ENCODE data around the gene OSBPL3.
"Not testable (repeated sequence)": the region's sequence is repeated elsewhere in the genome, so short reads cannot be mapped to it uniquely, and the experiment has no call there.

DNA sequence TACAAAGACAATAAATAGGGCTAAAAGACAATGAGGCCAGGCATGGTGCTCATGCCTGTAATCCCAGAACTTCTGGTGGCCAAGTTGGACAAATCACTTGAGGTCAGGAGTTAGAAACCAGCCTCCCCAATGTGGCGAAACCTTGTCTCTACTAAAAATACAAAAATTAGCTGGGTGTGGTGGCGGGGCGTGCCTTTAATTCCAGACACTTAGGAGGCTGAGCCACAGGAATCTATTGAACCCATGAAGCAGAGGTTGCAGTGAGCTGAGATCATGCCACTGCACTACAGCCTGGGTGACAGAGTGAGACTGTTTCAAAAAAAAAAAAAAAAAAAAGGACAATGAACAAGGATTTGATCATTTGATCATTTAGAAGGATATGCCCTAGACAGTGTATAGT lies 32.7 kb upstream of the OSBPL3 start:
- TF ChIP-seq CTCF, POLR2A, POLR2AphosphoS5 (IDR thresholded peaks at IDR 0.05): not testable (repeated sequence)

Measured in sigmoid colon (tissue), 4 donors.